ENCODE results near the gene PTPRS.

Gene PTPRS

GRCh38 chr19:5354403-5354802 lies 13.8 kb upstream of the PTPRS start:
- no peak for DNase-seq

GRCh38 chr19:5352229-5352763 lies 11.7 kb upstream of the PTPRS start:
- no peak for DNase-seq

- DNase-seq = no peak
These were observed 11.2 kb upstream of the PTPRS start for GRCh38 chr19:5351731-5352228.

- no peak for DNase-seq
These were observed 8.4 kb upstream of the PTPRS start for GRCh38 chr19:5349041-5349440.

GRCh38 chr19:5345895-5346386 lies 5.3 kb upstream of the PTPRS start:
- DNase-seq = no peak

GRCh38 chr19:5343848-5344247 lies 3.2 kb upstream of the PTPRS start:
- DNase-seq = no peak

- no peak for DNase-seq
These were observed 2.1 kb upstream of the PTPRS start for GRCh38 chr19:5342573-5343201.

- no peak for DNase-seq
These were observed 1.4 kb upstream of the PTPRS start for GRCh38 chr19:5341981-5342380.

GRCh38 chr19:5341448-5341820 lies 822 bp upstream of the PTPRS start:
- DNase-seq = no peak

GRCh38 chr19:5339950-5340636 lies 519 bp downstream of the PTPRS start:
- DNase-seq = no peak

GRCh38 chr19:5339198-5339949 lies 1.2 kb downstream of the PTPRS start:
- DNase-seq = no peak

GRCh38 chr19:5338656-5339197 lies 1.9 kb downstream of the PTPRS start:
- DNase-seq = no peak

GRCh38 chr19:5337708-5338655 lies 2.6 kb downstream of the PTPRS start:
- no peak for DNase-seq

- no peak for DNase-seq
These were observed 3.5 kb downstream of the PTPRS start for GRCh38 chr19:5337126-5337525.

- DNase-seq = no peak
These were observed 4.2 kb downstream of the PTPRS start for GRCh38 chr19:5336195-5336965.

GRCh38 chr19:5335593-5335992 lies 5.0 kb downstream of the PTPRS start:
- no peak for DNase-seq

- DNase-seq = no peak
These were observed 5.7 kb downstream of the PTPRS start for GRCh38 chr19:5334824-5335500.

- DNase-seq = no peak
These were observed 6.3 kb downstream of the PTPRS start for GRCh38 chr19:5334366-5334739.

GRCh38 chr19:5333581-5334365 lies 6.8 kb downstream of the PTPRS start:
- DNase-seq = no peak

- DNase-seq = no peak
These were observed 8.1 kb downstream of the PTPRS start for GRCh38 chr19:5332501-5332900.
